Type B pancreatic cell (in vitro differentiated cells): ENCODE results near the gene LTBR. TPM values are rescaled to one million over a fixed set of nuclear protein-coding genes. Genes with fewer than 3 reads are reported as not detected.
"Not testable (repeated sequence)": the region's sequence is repeated elsewhere in the genome, so short reads cannot be mapped to it uniquely, and the experiment has no call there.

Source experiments
- DNase-seq: peaks from one replicate; pipeline ENCODE4 v3.0.0; 2021; ENCODE audit warnings: mixed read lengths; ENCODE audit not compliant: unreplicated experiment; ENCODE audit errors: extremely low spot score
- H3K27ac Mint-ChIP-seq: 2 replicates; pipeline ENCODE4 v1.8.0; 2021; ENCODE audit warnings: mild to moderate bottlenecking, mixed read lengths
- H3K27me3 Mint-ChIP-seq: 2 replicates; pipeline ENCODE4 v1.8.0; 2021; ENCODE audit warnings: mixed read lengths
- H3K36me3 Mint-ChIP-seq: 2 replicates; pipeline ENCODE4 v1.8.0; 2021; ENCODE audit warnings: mixed read lengths
- H3K4me1 Mint-ChIP-seq: one replicate; pipeline ENCODE4 v1.8.0; 2021; ENCODE audit warnings: mixed read lengths; ENCODE audit not compliant: unreplicated experiment
- H3K4me3 Mint-ChIP-seq: 2 replicates; pipeline ENCODE4 v1.8.0; 2021; ENCODE audit warnings: mild to moderate bottlenecking, mixed read lengths
- H3K9me3 Mint-ChIP-seq: 2 replicates; pipeline ENCODE4 v1.8.0; 2021; ENCODE audit warnings: mixed read lengths
- CTCF ChIP-seq: fragments of 200-600 bp; sonication (generic); conservative IDR thresholded peaks from 2 replicates; pipeline ENCODE4 v1.5.0; 2021; ENCODE audit warnings: antibody characterized with exemption, mild to moderate bottlenecking
- total RNA-seq: library from RNA; stranded (reverse); gene quantifications from 2 replicates; pipeline ENCODE4 v1.2.1, GENCODE V29; 2021; ENCODE audit warnings: low replicate concordance

The LTBR gene
- total RNA-seq, 1 donor from 2014 or later = 18.5 TPM

GRCh38 chr12:6336889-6337853 lies 46.8 kb upstream of the LTBR start:
- peaks cover 20% of the 10 kb centered on the region for H3K4me1 Mint-ChIP-seq
- no peak overlapping the region for H3K27ac Mint-ChIP-seq
- no peak for DNase-seq
- H3K27me3 Mint-ChIP-seq = no peaks in the 10 kb centered on the region
- no peaks in the 10 kb centered on the region for H3K9me3 Mint-ChIP-seq
- H3K4me3 Mint-ChIP-seq = no peak overlapping the region
- TF ChIP-seq CTCF = no peak
- peaks cover 26% of the 10 kb centered on the region for H3K36me3 Mint-ChIP-seq

GRCh38 chr12:6337958-6338433 lies 46.0 kb upstream of the LTBR start:
- Mint-ChIP-seq H3K36me3 (peaks cover 20% of the 10 kb centered on the region), H3K27ac (no peak overlapping the region), H3K9me3 (no peaks in the 10 kb centered on the region), H3K27me3 (no peaks in the 10 kb centered on the region), H3K4me3 (no peak overlapping the region), H3K4me1 (peaks cover 28% of the 10 kb centered on the region)
- no peak for TF ChIP-seq CTCF
- no peak for DNase-seq

GRCh38 chr12:6338536-6338935 lies 45.4 kb upstream of the LTBR start:
- peaks cover 33% of the 10 kb centered on the region for H3K4me1 Mint-ChIP-seq
- not testable (repeated sequence) for H3K27ac Mint-ChIP-seq, H3K27me3 Mint-ChIP-seq, H3K9me3 Mint-ChIP-seq, H3K4me3 Mint-ChIP-seq, DNase-seq
- H3K36me3 Mint-ChIP-seq = peaks cover 16% of the 10 kb centered on the region

GRCh38 chr12:6338955-6339354 lies 45.0 kb upstream of the LTBR start:
- no peak for TF ChIP-seq CTCF
- DNase-seq = no peak
- Mint-ChIP-seq H3K4me3 (no peak overlapping the region), H3K27ac (no peak overlapping the region), H3K27me3 (no peaks in the 10 kb centered on the region), H3K9me3 (no peaks in the 10 kb centered on the region), H3K4me1 (peaks cover 36% of the 10 kb centered on the region), H3K36me3 (peaks cover 12% of the 10 kb centered on the region)

- peaks cover 4% of the 10 kb centered on the region for H3K36me3 Mint-ChIP-seq
- no peak overlapping the region for H3K4me3 Mint-ChIP-seq
- TF ChIP-seq CTCF = no peak
- no peak overlapping the region for H3K27ac Mint-ChIP-seq
- DNase-seq = no peak
- H3K9me3 Mint-ChIP-seq = no peaks in the 10 kb centered on the region
- peaks cover 29% of the 10 kb centered on the region for H3K4me1 Mint-ChIP-seq
- no peaks in the 10 kb centered on the region for H3K27me3 Mint-ChIP-seq
Observed at GRCh38 chr12:6340032-6340638, 43.8 kb upstream of the LTBR start.
